Upper lobe of left lung (tissue), 4 donors: ENCODE measurements around the gene GAB3.
A peak's percentile ranks its signal among the peaks of the same experiment; 100 is the strongest.

Source experiments
- POLR2A ChIP-seq, 4 donors: fragments of 450-650 bp; IDR thresholded peaks; one replicate each; pipeline ENCODE4 v1.5.1; 2016 to 2017; ENCODE audit warnings: antibody characterized with exemption in 4 of 4, mild to moderate bottlenecking in 2 of 4
- POLR2AphosphoS5 ChIP-seq, 2 donors: sonication (generic); formaldehyde crosslinking; IDR thresholded peaks; one replicate each; pipeline ENCODE4 v1.5.1; 2017; ENCODE audit warnings: antibody characterized with exemption in 2 of 2
- TF ChIP-seq, protein P1 (sequence below), 6 experiments: fragments of 450-650 bp in 4 of 6; fragments of 200-600 bp in 2 of 6; sonication (generic) in 2 of 6; IDR thresholded peaks; one replicate each; pipeline ENCODE4 v1.5.1; 2016 to 2019; ENCODE audit warnings: antibody characterized with exemption in 6 of 6

DNA sequence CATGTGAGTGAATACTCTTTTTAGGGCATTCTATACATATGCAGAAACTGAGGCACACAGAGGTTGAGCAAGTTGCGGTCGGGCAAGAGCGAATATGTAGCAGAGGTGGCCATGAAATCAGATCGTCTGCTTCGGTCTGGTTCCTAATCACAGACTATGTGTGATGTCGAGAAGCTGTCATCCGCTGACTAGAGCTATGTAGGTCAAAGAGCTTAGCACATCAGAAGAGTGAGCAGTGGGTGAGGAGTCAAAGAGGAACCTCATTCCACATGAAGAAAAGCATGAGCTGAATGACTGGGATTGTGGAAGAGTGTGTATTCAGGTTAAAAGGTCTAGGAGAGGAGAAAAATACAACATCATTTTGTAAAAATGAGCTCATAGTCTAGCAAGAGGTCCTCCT is 19.0 kb downstream of the GAB3 start:
- TF ChIP-seq, protein P1, sequence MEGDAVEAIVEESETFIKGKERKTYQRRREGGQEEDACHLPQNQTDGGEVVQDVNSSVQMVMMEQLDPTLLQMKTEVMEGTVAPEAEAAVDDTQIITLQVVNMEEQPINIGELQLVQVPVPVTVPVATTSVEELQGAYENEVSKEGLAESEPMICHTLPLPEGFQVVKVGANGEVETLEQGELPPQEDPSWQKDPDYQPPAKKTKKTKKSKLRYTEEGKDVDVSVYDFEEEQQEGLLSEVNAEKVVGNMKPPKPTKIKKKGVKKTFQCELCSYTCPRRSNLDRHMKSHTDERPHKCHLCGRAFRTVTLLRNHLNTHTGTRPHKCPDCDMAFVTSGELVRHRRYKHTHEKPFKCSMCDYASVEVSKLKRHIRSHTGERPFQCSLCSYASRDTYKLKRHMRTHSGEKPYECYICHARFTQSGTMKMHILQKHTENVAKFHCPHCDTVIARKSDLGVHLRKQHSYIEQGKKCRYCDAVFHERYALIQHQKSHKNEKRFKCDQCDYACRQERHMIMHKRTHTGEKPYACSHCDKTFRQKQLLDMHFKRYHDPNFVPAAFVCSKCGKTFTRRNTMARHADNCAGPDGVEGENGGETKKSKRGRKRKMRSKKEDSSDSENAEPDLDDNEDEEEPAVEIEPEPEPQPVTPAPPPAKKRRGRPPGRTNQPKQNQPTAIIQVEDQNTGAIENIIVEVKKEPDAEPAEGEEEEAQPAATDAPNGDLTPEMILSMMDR (IDR thresholded peaks at IDR 0.05) = no peak
- TF ChIP-seq POLR2AphosphoS5 (IDR thresholded peaks at IDR 0.05) = peak in 1 of 2 donors; percentile 15
- TF ChIP-seq POLR2A (IDR thresholded peaks at IDR 0.05) = peak in 1 of 4 donors; percentile 34
